ENCODE measurements around the gene DYNLL2.

GRCh38 chr17:58100506-58100905, 17.3 kb downstream of the DYNLL2 start:
- TF ChIP-seq CTCF (IDR thresholded peaks at IDR 0.05) (no peak), POLR2A (IDR thresholded peaks at IDR 0.05) (no peak)

All from heart left ventricle (tissue), 13 donors.